ENCODE data around the gene TCHHL1.

Gene TCHHL1

GRCh38 chr1:152078831-152079441 lies 9.9 kb downstream of the TCHHL1 start:
- TF ChIP-seq CTCF (IDR thresholded peaks at IDR 0.05) = no peak

GRCh38 chr1:152072311-152072710 lies 16.6 kb downstream of the TCHHL1 start:
- TF ChIP-seq CTCF (IDR thresholded peaks at IDR 0.05) = no peak

GRCh38 chr1:152071123-152071522 lies 17.7 kb downstream of the TCHHL1 start:
- TF ChIP-seq CTCF (IDR thresholded peaks at IDR 0.05) = no peak

- TF ChIP-seq CTCF (IDR thresholded peaks at IDR 0.05) = no peak
Observed at GRCh38 chr1:152067929-152068328, 20.9 kb downstream of the TCHHL1 start.

- no peak for TF ChIP-seq CTCF (IDR thresholded peaks at IDR 0.05)
Observed at GRCh38 chr1:152067150-152067549, 21.7 kb downstream of the TCHHL1 start.

- TF ChIP-seq CTCF (IDR thresholded peaks at IDR 0.05) = no peak
Observed at GRCh38 chr1:152061952-152062351, 26.9 kb downstream of the TCHHL1 start.

GRCh38 chr1:152053375-152053774 lies 35.5 kb downstream of the TCHHL1 start:
- no peak for TF ChIP-seq CTCF (IDR thresholded peaks at IDR 0.05)

GRCh38 chr1:152052606-152053005 lies 36.3 kb downstream of the TCHHL1 start:
- peak; percentile 98 for TF ChIP-seq CTCF (IDR thresholded peaks at IDR 0.05)
